Activated T-helper 17 cell treated with anti-CD3 and anti-CD28 coated beads, Interleukin-2, amount 50 U/mL, for 72 hours (primary cell): Measurements from ENCODE around the gene PLPPR2. TPM values are rescaled to one million over a fixed set of nuclear protein-coding genes. Genes with fewer than 3 reads are reported as not detected.
"Not testable (repeated sequence)": the region's sequence is repeated elsewhere in the genome, so short reads cannot be mapped to it uniquely, and the experiment has no call there.

Experiments used
- ATAC-seq: fragments of 150-1000 bp; cut with Tn5 transposase; replicated peaks from 2 replicates; pipeline ENCODE4 v1.10.0; 2021; ENCODE audit warnings: mild to moderate bottlenecking, moderate library complexity
- H3K27ac Mint-ChIP-seq: one replicate; pipeline ENCODE4 v1.8.0; 2022; ENCODE audit warnings: mixed read lengths
- H3K27me3 Mint-ChIP-seq: one replicate; pipeline ENCODE4 v1.8.0; 2022; ENCODE audit warnings: mixed read lengths
- H3K36me3 Mint-ChIP-seq: one replicate; pipeline ENCODE4 v1.8.0; 2022; ENCODE audit warnings: low read depth, mild to moderate bottlenecking, mixed read lengths
- H3K4me1 Mint-ChIP-seq: one replicate; pipeline ENCODE4 v1.8.0; 2022; ENCODE audit warnings: mixed read lengths
- H3K4me3 Mint-ChIP-seq: one replicate; pipeline ENCODE4 v1.8.0; 2022; ENCODE audit warnings: mild to moderate bottlenecking, mixed read lengths
- H3K9me3 Mint-ChIP-seq: one replicate; pipeline ENCODE4 v1.8.0; 2022; ENCODE audit warnings: mixed read lengths
- total RNA-seq, 2 donors: library from RNA; stranded (reverse); gene quantifications; one replicate each; pipeline ENCODE4 v1.2.3, GENCODE V29; 2022

PLPPR2 gene, protein sequence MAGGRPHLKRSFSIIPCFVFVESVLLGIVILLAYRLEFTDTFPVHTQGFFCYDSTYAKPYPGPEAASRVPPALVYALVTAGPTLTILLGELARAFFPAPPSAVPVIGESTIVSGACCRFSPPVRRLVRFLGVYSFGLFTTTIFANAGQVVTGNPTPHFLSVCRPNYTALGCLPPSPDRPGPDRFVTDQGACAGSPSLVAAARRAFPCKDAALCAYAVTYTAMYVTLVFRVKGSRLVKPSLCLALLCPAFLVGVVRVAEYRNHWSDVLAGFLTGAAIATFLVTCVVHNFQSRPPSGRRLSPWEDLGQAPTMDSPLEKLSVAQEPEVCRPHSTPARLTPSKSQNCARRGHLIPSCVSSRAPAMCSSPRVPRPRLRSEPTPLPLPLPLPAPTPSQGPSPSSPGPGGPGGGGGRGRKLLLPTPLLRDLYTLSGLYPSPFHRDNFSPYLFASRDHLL
- 1 to 10 TPM; 2.9 to 9.7 TPM for total RNA-seq

DNA sequence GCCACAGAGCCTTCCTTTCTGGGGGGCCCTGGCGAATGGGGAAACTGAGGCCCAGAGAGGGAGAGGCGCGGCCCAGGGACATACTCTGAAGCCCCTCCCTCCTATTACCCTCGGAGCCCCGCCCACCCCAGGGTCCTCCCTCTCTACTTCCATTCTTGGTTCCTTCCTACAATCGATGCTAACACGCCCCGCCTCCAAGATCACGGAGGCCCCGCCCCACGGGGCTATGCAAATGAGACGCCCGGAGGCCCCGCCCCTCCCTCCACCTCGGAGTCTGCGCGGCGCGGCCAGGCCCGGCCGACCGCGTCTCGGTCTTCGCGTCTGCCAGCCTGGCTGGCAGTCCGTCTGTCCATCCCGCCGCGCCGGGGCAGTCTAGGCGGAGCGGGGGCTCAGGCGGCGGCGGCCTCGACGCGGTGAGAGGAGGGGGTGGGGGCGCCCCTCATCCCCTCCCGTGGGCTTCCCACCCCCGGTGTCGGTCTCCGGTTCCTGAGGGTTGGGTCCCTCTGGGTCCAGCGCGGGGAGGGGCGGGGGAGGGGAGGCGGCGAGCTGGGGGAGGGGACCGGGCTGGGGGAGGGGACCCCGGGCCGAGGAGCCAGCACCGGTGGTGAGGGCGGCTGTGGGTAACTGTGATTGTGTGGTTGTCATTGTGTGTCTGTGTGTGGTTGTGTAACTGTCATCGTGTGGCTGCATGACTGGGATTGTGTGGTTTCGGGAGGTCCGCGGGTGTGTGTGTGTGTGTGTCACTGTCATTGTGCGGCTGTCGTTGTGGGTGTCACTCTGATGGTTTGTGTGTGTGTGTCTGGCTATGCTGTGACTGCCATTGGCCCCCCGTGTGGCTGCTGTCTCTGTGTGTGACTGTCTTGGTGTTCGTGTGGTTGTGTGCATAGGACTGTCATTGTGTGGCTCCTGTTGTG is at the start of gene PLPPR2:
TSS of gene PLPPR2 (plus strand) at position 273 of the 914 bp plus-strand sequence. CDS start 2,242 bp downstream, outside the sequence.
- peak within 1 kb of the TSS; percentile 74 for H3K4me3 Mint-ChIP-seq
- peaks cover 11% of the 10 kb centered on the region for H3K4me1 Mint-ChIP-seq
- no peaks in the 10 kb centered on the region for H3K9me3 Mint-ChIP-seq
- H3K27me3 Mint-ChIP-seq = peaks cover 7% of the 10 kb centered on the region
- ATAC-seq = peak; percentile 93
- H3K36me3 Mint-ChIP-seq = no peaks in the 10 kb centered on the region
- H3K27ac Mint-ChIP-seq = peak within 1 kb of the TSS; percentile 73

DNA sequence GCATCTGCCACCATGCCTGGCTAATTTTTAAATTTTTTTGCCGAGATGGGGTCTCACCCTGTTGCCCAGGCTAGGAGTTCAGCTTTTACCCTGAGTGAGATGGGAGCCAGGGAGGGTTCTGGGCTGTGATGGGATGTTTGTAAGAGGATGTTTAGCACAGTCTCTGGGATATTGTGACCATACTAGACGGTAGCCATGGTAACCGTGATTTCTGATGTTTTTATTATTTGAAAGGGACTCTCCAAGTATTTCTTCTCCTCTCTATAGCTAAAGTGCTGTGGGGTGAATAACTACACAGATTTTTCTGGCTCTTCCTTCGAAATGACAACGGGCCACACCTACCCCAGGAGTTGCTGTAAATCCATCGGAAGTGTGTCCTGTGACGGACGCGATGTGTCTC is 48.9 kb upstream of the PLPPR2 start:
- no peaks in the 10 kb centered on the region for H3K9me3 Mint-ChIP-seq
- no peak overlapping the region for H3K4me3 Mint-ChIP-seq
- no peaks in the 10 kb centered on the region for H3K4me1 Mint-ChIP-seq
- H3K27ac Mint-ChIP-seq = no peak overlapping the region
- ATAC-seq = no peak
- no peaks in the 10 kb centered on the region for H3K36me3 Mint-ChIP-seq
- peaks cover 8% of the 10 kb centered on the region for H3K27me3 Mint-ChIP-seq

DNA sequence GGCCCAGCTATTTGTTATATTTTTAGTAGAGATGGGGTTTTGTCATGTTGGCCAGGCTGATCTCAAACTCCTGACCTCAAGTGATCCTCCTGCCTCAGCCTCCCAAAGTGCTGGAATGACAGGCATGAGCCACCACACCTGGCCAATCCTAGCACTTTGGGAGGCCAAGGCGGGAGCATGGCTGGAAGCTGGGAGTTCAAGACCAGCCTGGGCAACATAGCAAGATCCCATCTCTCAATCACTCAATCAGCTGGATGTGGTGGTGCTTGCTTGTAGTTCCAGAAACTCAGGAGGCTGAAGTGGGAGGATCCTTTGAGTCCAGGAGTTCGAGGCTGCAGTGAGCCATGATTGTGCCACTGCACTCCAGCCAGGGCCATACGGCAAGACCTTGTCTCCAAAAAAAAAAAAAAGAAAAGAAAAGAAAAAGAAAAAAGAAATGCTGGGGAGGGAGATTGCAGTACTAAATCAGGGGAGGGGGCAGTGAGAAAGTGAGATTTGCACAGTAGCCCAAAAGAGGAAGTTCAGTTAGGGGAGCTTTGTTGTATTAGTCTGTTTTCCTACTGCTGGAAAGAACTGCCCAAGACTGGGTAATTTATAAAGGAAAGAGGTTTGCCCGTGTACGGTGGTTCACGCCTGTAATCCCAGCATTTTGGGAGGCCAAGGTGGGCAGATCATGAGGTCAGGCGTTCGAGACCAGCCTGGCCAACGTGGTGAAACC is 34.8 kb upstream of the PLPPR2 start:
- not testable (repeated sequence) for H3K27ac Mint-ChIP-seq, H3K9me3 Mint-ChIP-seq, ATAC-seq, H3K4me1 Mint-ChIP-seq, H3K4me3 Mint-ChIP-seq, H3K36me3 Mint-ChIP-seq, H3K27me3 Mint-ChIP-seq

DNA sequence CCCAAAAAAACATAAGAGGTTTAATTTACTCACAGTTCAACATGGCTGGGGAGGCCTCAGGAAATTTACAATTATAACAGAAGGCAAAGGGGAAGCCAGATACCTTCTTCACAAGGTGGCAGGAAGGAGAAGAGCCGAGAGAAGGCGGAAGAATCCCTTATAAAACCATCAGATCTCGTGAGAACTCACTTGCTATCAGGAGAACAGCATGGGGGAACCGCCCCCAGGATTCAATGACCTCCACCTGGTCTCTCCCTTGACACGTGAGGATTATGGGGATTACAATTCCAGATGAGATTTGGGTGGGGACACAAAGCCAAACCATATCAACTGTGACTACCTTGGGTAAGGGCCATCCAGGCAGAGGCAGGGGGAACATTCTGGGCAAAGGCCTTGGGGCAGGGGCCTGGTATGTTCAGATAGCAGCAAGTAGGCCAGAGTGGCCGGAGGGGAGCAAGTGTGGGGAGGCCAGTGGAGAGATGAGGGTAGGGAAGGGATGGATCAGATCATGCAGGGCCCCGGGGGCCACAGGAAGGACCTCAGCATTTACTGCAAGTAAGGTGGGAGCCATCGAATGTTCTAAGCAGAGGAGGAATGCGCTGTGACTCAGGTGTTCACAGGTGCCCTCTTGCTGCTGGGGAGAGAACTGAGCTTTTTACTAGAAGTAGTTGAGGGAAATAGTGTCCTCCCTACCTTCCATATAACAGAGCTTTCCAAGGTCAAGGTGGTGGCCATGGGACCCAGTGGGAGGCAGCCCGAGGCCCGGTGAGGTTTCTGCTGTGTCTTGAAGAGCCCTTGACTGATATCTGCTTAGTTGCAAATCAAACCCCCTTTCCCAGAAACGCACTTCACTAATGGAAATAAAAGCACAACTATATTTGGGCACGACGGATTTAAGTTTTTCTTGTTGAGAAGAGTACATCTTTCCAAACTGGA is 33.8 kb upstream of the PLPPR2 start:
- H3K36me3 Mint-ChIP-seq = no peaks in the 10 kb centered on the region
- peaks cover 8% of the 10 kb centered on the region for H3K27me3 Mint-ChIP-seq
- no peak overlapping the region for H3K27ac Mint-ChIP-seq
- H3K9me3 Mint-ChIP-seq = no peaks in the 10 kb centered on the region
- ATAC-seq = no peak
- H3K4me1 Mint-ChIP-seq = no peaks in the 10 kb centered on the region
- no peak overlapping the region for H3K4me3 Mint-ChIP-seq

DNA sequence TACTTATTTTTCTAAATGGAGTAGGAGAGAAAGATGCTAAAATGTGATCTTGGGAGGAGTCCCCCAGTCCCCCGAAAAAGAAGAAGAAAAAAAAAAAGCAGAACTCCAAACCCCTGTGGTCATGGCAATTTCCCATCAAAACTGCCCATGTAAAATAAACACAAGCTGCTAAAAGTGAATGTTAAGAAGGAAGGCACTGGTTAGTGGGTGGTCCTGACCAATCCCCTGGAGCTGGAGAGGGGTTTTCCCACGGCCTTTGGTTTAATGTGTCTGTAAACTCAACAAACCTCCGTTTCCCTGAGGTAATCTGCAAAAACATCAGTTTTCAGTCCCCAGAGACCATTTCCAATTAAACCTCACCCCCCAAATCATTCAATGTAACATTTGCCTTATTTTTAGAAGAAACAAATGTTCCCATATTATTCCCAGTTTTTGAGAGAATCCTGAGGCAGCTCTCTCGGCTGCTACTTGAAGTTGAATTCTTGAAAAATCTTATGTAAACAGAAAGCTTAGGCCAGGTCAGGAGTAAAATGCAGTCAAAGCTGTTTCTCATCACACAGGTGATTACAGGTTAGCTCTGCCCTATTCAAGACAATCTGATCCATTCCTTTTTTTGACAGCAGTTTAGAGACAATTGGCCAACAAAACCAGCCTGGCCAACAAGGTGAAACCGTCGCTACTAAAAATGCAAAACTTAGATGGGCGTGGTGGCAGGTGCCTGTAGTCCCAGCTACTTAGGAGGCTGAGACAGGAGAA is 32.8 kb upstream of the PLPPR2 start:
- Mint-ChIP-seq H3K27me3 (peaks cover 3% of the 10 kb centered on the region), H3K27ac (no peak overlapping the region), H3K4me3 (no peak overlapping the region), H3K4me1 (no peaks in the 10 kb centered on the region), H3K9me3 (no peaks in the 10 kb centered on the region), H3K36me3 (peaks cover 7% of the 10 kb centered on the region)
- no peak for ATAC-seq

DNA sequence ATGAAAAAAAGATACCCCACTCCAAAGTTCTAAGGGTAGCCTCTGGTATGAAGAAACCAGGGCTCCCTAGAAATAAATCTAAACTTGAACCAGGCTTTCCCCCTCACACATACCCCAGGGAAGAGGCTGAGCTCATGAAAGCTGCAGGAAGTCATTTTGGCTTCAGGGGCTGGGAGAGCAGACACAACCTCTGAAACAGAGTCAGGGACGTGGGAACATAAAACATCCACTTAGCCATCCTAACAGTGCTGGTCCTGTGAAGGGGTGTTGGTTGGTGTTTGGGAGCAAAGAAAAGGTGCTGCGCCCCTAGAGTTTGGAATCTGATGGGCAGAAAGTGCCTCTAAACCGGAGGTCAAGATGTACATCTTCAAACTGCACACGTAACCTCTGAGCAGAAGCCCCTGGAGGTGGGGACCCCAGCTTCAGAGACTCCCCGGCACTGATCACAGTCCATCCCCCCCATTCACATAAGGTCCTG is 31.6 kb upstream of the PLPPR2 start:
- H3K27me3 Mint-ChIP-seq = peaks cover 3% of the 10 kb centered on the region
- peaks cover 7% of the 10 kb centered on the region for H3K36me3 Mint-ChIP-seq
- peak overlapping the region; percentile 20 for H3K4me3 Mint-ChIP-seq
- H3K4me1 Mint-ChIP-seq = no peaks in the 10 kb centered on the region
- ATAC-seq = no peak
- H3K9me3 Mint-ChIP-seq = no peaks in the 10 kb centered on the region
- no peak overlapping the region for H3K27ac Mint-ChIP-seq

DNA sequence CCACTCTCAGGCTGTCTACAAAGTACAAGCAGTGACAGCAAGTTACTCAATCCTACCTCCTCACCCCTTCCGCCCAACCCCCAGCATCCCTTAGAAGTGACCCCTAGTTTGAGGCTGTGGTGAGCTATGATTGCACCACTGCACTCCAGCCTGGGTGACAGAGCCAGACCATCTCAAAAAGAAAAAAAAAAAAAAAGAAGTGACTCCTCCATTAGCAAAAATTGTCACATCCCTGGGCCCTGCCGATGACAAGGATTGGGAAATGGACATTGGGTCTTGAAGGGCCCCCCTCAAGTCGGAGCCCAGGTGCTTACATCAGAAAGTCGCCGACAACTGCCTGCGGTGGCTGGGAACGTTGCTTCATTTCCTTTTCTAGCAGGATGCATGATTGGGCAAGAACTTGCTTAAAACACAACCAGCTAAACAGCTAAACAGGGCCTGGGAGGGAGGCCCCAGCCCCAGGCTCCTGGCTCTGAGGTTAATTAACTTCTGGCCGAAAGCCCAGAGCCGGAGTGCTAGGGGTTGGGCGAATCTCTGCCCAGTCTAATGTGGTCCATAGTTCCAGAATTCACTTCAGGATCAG is 31.1 kb upstream of the PLPPR2 start:
- peak; percentile 46 for ATAC-seq
- peaks cover 7% of the 10 kb centered on the region for H3K36me3 Mint-ChIP-seq
- no peaks in the 10 kb centered on the region for H3K9me3 Mint-ChIP-seq
- H3K27me3 Mint-ChIP-seq = peaks cover 3% of the 10 kb centered on the region
- peak overlapping the region; percentile 43 for H3K27ac Mint-ChIP-seq
- peak overlapping the region; percentile 20 for H3K4me3 Mint-ChIP-seq
- H3K4me1 Mint-ChIP-seq = no peaks in the 10 kb centered on the region

DNA sequence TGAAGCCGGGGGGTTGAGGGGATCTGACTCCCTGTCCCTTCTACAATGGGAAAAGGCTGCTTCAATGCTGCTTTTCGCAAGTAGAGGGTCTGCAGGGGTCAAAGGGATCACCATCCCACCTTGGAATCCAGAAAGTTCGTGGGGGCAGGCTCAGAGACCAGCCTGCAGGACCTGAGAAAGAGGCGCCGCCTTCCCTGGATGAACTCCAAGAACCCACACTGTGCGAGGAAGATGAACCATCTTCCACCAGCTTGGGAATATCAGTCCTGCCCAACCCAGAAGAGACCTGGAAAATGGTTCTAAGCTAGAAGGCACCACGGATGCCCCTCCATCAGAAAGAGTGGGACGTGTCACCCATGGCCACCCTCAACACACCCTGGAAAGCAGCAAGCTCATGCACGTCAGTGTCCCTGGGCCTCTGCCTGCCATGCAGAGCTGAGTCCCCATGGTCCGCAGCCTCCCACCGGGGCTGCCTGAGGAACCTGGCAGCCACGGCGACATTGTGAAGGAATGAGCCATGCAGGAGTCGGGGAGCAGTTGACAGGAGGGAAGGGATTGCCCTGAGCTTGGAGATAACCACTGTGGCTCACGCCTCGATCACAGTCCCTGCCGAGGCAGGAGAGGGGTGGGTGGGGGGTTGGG is 30.4 kb upstream of the PLPPR2 start:
- Mint-ChIP-seq H3K4me3 (peak overlapping the region; percentile 20), H3K27me3 (peaks cover 3% of the 10 kb centered on the region), H3K9me3 (no peaks in the 10 kb centered on the region), H3K27ac (peak overlapping the region; percentile 43), H3K4me1 (no peaks in the 10 kb centered on the region), H3K36me3 (peaks cover 7% of the 10 kb centered on the region)
- no peak for ATAC-seq

DNA sequence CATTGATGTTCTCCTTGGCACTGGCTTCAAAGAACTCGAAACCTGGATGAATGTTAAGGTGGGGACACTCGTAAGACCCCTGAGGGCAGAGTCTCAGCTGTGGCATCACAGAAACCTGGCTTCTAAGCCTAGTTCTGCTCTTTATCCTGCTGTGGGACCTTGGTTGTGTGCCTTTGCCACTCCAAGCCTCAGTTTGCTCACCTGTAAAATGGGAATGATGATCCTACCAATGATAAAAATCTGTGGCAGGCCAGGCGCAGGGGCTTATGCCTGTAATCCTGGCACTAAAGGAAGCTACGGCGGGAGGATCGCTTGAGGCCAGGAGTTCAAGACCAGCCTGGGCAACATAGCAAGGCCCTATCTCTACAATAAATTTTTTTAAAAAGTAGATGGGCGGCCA is 29.7 kb upstream of the PLPPR2 start:
- Mint-ChIP-seq H3K36me3 (peaks cover 7% of the 10 kb centered on the region), H3K4me3 (no peak overlapping the region), H3K9me3 (no peaks in the 10 kb centered on the region), H3K4me1 (no peaks in the 10 kb centered on the region), H3K27me3 (peaks cover under 1% of the 10 kb centered on the region), H3K27ac (no peak overlapping the region)
- no peak for ATAC-seq

DNA sequence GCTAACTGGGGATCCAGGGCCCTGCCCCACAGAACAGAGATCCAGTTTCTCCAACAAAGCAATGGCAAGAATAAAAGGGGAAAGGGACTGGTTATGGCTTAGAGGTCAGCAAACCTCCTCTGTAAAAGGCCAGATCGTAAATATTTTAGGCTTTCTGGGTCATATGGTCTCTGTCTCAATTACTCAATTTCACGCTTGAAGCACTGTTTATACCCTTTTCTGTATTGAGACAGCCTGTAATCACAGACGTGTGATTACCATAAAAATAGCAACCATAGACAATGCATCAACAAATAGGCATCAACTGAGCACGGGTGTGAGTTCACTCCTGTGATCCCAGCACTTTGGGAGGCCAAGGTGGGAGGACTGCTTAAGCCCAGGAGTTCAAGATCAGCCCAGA is 25.1 kb upstream of the PLPPR2 start:
- Mint-ChIP-seq H3K4me3 (no peak overlapping the region), H3K4me1 (no peaks in the 10 kb centered on the region), H3K36me3 (peaks cover 32% of the 10 kb centered on the region), H3K9me3 (no peaks in the 10 kb centered on the region), H3K27ac (no peak overlapping the region), H3K27me3 (no peaks in the 10 kb centered on the region)
- no peak for ATAC-seq

DNA sequence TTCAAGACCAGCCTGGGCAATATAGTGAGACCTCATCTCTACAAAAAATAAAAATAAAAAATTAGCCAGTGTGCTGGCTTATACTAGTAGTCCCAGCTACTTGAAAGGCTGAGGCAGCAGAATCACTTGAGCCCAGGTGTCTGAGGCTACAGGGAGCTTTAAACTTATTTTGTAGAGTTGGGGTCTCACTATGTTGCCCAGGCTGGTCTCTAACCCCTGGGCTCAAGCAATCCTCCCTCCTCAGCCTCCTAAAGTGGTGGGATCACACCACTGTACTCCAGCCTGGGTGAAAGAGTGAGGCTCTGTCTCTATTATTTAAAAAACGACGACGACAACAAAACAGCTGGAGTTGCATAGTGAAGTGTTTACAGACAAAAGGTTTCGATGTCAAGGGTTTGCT is 23.7 kb upstream of the PLPPR2 start:
- Mint-ChIP-seq H3K27ac (no peak overlapping the region), H3K4me1 (no peaks in the 10 kb centered on the region), H3K27me3 (no peaks in the 10 kb centered on the region), H3K36me3 (peaks cover 38% of the 10 kb centered on the region), H3K9me3 (no peaks in the 10 kb centered on the region), H3K4me3 (no peak overlapping the region)
- ATAC-seq = no peak

DNA sequence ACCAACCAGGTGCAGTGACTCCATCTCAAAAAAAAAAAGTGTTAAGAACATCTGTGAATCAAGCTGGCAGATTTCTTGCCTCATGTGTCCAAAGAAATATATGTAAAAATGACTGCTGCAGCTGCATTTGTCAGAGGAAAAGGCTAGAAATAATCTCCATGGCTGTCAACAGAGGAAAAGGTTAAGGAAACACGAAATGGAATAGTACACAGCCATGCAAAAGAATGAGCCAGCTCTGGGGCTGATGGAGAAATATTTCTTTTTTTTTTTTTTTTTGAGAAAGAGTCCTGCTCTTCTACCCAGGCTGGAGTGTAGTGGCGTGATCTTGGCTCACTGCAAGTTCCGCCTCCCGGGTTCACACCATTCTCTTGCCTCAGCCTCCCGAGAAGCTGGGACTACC is 22.4 kb upstream of the PLPPR2 start:
- no peak for ATAC-seq
- Mint-ChIP-seq H3K9me3 (no peaks in the 10 kb centered on the region), H3K27me3 (no peaks in the 10 kb centered on the region), H3K27ac (no peak overlapping the region), H3K4me1 (no peaks in the 10 kb centered on the region), H3K36me3 (peaks cover 37% of the 10 kb centered on the region), H3K4me3 (no peak overlapping the region)
